DND-41 (cell line): ENCODE measurements around the gene PRKRA.

Experiments used
- ATAC-seq: fragments of 200-7000 bp; cut with Tn5 transposase; 3 replicates; pipeline ENCODE4 v1.9.1; 2021; ENCODE audit warnings: low read depth; ENCODE audit not compliant: insufficient read depth
- DNase-seq: peaks from one replicate; pipeline ENCODE4 v3.0.0-alpha.2; 2020
- H2AFZ ChIP-seq: 2 replicates; pipeline ENCODE4 v1.6.0; 2012; ENCODE audit warnings: low read depth, low read length
- H3K27ac ChIP-seq: 2 replicates; pipeline ENCODE4 v1.5.1; 2012; ENCODE audit warnings: low read length, inconsistent platforms
- H3K27me3 ChIP-seq: fragments of 200-600 bp; sonication (generic); 2 replicates; pipeline ENCODE4 v1.6.0; 2012; ENCODE audit warnings: low read length, mild to moderate bottlenecking, inconsistent platforms; ENCODE audit not compliant: insufficient read depth, poor library complexity
- H3K36me3 ChIP-seq: 2 replicates; pipeline ENCODE4 v1.5.1; 2012; ENCODE audit warnings: low read length, inconsistent platforms; ENCODE audit not compliant: insufficient read depth
- H3K4me1 ChIP-seq: 2 replicates; pipeline ENCODE4 v1.5.1; 2012; ENCODE audit warnings: mild to moderate bottlenecking, low read length; ENCODE audit not compliant: insufficient read depth
- H3K4me2 ChIP-seq: 2 replicates; pipeline ENCODE4 v1.6.0; 2012; ENCODE audit warnings: mild to moderate bottlenecking, moderate library complexity, low read length, inconsistent platforms; ENCODE audit not compliant: insufficient read depth
- H3K4me3 ChIP-seq, 2 experiments: fragments of 200-600 bp in 1 of 2; shearing (Covaris generic) in 1 of 2; 2 replicates each; pipeline ENCODE4 v1.5.1; 2012 to 2016; ENCODE audit warnings: inconsistent platforms in 2 of 2, low read length in 2 of 2, mild to moderate bottlenecking in 2 of 2, low read depth in 1 of 2, moderate library complexity in 1 of 2
- H3K79me2 ChIP-seq: 2 replicates; pipeline ENCODE4 v1.6.0; 2012; ENCODE audit warnings: low read length, inconsistent platforms; ENCODE audit not compliant: insufficient read depth
- H3K9ac ChIP-seq: 2 replicates; pipeline ENCODE4 v1.6.0; 2012; ENCODE audit warnings: low read depth, mild to moderate bottlenecking, inconsistent platforms, low read length, moderate library complexity
- H3K9me3 ChIP-seq: 2 replicates; pipeline ENCODE4 v1.5.1; 2012; ENCODE audit warnings: low read length, moderate library complexity, mild to moderate bottlenecking, inconsistent platforms; ENCODE audit not compliant: insufficient read depth, severe bottlenecking
- H4K20me1 ChIP-seq: 2 replicates; pipeline ENCODE4 v1.6.0; 2012; ENCODE audit warnings: low read length; ENCODE audit not compliant: insufficient read depth
- EZH2 ChIP-seq: IDR thresholded peaks from 3 replicates; pipeline ENCODE4 v1.6.1; 2012; ENCODE audit warnings: borderline replicate concordance, low read depth, mild to moderate bottlenecking, moderate library complexity, low read length, inconsistent platforms; ENCODE audit not compliant: severe bottlenecking
- TF ChIP-seq, protein P1 (sequence below): IDR thresholded peaks from 2 replicates; pipeline ENCODE4 v1.5.1; 2012; ENCODE audit warnings: borderline replicate concordance, low read length, moderate library complexity, mild to moderate bottlenecking; ENCODE audit not compliant: poor library complexity, severe bottlenecking; ENCODE audit errors: extremely low read depth

The PRKRA gene

DNA sequence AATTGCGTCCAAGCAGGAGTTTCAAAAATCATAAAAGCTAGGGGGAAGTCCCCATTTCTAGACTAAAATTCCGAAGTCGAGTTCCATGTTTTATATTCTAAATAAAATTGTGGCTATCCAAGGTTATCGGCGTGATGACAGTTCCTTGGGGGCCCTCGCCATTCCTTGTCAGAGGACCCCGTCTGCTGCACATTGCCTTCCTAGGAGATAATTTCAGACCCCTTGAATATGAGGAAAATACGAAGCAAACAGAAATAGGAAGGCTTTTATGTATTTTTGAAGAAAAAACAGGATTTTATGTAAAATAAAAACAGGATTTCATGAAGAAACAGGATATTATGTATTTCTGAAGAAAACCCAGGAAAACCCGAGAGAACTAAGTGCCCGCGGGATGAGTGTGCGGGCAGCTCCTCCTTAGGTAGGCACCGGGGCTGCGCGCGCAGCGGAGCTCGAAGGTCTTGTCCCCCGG lies 28.8 kb upstream of the PRKRA start:
- peaks cover 10% of the 10 kb centered on the region; the same call in 1 of the 2 replicates for H4K20me1 ChIP-seq
- peak overlapping the region; percentile 96 for H2AFZ ChIP-seq
- H3K27me3 ChIP-seq, result no peaks in the 10 kb centered on the region
- H3K9ac ChIP-seq, result peak overlapping the region; percentile 78
- peaks cover 69% of the 10 kb centered on the region for H3K4me1 ChIP-seq
- peak overlapping the region; percentile 65 to 88; a peak in 3 of 4 replicates for H3K4me3 ChIP-seq
- peak overlapping the region; percentile 69 for H3K4me2 ChIP-seq
- no peak; the same call in 2 of the 3 replicates for ATAC-seq
- no peak for TF ChIP-seq EZH2
- TF ChIP-seq, protein P1, sequence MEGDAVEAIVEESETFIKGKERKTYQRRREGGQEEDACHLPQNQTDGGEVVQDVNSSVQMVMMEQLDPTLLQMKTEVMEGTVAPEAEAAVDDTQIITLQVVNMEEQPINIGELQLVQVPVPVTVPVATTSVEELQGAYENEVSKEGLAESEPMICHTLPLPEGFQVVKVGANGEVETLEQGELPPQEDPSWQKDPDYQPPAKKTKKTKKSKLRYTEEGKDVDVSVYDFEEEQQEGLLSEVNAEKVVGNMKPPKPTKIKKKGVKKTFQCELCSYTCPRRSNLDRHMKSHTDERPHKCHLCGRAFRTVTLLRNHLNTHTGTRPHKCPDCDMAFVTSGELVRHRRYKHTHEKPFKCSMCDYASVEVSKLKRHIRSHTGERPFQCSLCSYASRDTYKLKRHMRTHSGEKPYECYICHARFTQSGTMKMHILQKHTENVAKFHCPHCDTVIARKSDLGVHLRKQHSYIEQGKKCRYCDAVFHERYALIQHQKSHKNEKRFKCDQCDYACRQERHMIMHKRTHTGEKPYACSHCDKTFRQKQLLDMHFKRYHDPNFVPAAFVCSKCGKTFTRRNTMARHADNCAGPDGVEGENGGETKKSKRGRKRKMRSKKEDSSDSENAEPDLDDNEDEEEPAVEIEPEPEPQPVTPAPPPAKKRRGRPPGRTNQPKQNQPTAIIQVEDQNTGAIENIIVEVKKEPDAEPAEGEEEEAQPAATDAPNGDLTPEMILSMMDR, result no peak
- no peaks in the 10 kb centered on the region for H3K9me3 ChIP-seq
- peaks cover 71% of the 10 kb centered on the region for H3K79me2 ChIP-seq
- no peaks in the 10 kb centered on the region for H3K36me3 ChIP-seq
- H3K27ac ChIP-seq, result peak overlapping the region; percentile 95
- no peak for DNase-seq

DNA sequence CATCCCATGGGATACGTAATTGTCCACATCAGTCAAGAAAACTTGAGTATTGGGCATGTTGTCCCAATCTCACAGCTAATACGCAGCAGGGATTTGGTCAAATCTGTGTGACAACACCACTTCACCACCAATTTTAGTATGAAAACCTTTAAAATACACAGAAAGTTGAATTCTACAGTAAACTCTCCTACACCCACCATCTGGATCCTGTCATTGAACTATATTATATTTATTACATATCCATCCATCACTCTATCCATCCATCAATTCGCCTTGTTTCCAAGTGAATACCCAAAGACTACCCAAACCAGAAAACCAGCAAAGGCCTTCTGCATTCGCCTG lies 28.3 kb upstream of the PRKRA start:
- Histone ChIP-seq H3K9me3 (no peaks in the 10 kb centered on the region), H3K27ac (peak overlapping the region; percentile 95), H3K9ac (peak overlapping the region; percentile 78), H3K4me2 (peak overlapping the region; percentile 69), H4K20me1 (peaks cover 6% of the 10 kb centered on the region; the same call in 1 of the 2 replicates), H3K4me3 (peak overlapping the region; percentile 88 to 90; a peak in 3 of 4 replicates), H2AFZ (peak overlapping the region; percentile 96), H3K27me3 (no peaks in the 10 kb centered on the region), H3K36me3 (no peaks in the 10 kb centered on the region), H3K79me2 (peaks cover 66% of the 10 kb centered on the region), H3K4me1 (peaks cover 64% of the 10 kb centered on the region)
- no peak for ATAC-seq
- TF ChIP-seq, protein P1, result no peak
- TF ChIP-seq EZH2, result no peak
- DNase-seq, result no peak

DNA sequence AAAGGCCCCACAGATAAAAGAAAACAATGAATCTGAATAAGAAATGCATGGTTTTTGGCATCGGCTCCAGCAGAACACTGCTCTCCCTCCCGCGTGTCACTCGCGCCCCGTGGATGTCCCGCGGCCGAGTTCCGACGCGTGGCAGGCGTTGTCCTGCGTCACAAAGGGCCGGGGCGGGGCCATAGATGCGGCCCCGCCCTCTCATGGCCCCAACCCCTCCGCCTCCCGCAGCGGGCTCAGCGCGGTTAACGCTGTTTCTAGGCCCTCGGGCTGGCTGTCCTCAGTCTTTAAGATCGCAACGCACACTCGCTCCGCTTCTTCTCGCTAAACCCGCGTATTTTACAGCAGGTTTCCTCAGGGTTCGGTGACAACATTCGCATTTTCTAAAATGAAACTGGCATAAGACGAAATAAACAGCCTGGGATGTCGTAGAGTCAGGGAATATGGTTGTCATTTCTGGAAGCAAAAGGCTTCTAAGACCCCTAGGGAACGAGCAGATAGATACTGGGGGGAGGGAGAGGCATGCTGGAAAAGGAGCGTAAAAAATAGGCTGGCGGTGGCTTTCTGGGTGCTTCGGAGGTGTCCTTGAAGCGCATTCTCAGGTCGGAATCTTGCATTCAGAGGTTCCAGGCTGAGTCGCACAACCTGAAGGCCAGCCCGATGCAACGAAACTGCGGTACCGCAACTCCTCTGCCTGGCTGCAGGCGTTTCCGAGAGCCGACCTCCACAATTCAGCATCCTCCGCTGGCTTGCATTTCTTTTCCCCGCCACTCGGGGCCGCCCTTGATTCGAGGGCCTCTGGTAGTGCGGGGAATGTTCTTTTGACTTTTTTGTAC lies 27.7 kb upstream of the PRKRA start, which contains the start of gene FKBP7:
Gene FKBP7, minus strand, starts transcription at position 162 of the 836 bp plus-strand sequence. Its CDS starts 101 bp downstream, at position 61.
- Histone ChIP-seq H3K4me2 (peak within 1 kb of the TSS; percentile 69), H3K36me3 (no peaks in the 10 kb centered on the region), H3K4me3 (peak within 1 kb of the TSS; percentile 88 to 90), H3K9me3 (no peaks in the 10 kb centered on the region), H3K79me2 (peaks cover 60% of the 10 kb centered on the region), H3K27ac (peak within 1 kb of the TSS; percentile 95), H3K9ac (peak within 1 kb of the TSS; percentile 78), H3K27me3 (no peaks in the 10 kb centered on the region), H2AFZ (peak within 1 kb of the TSS; percentile 96), H3K4me1 (peaks cover 59% of the 10 kb centered on the region), H4K20me1 (peaks cover 6% of the 10 kb centered on the region; the same call in 1 of the 2 replicates)
- peak; percentile 84 for DNase-seq
- ATAC-seq, result peak; percentile 73
- TF ChIP-seq, protein P1, result peak; percentile 89
- no peak for TF ChIP-seq EZH2
